LNCaP clone FGC (cell line): Measurements from ENCODE around the gene IGF2.

Experiments
- DNase-seq: peaks from one replicate; pipeline ENCODE4 v3.0.0-alpha.2; 2011; ENCODE audit warnings: low read depth
- H3K4me3 ChIP-seq: 2 replicates; pipeline ENCODE4 v1.5.1; 2011; ENCODE audit warnings: mild to moderate bottlenecking, low read depth, low read length, control low read depth
- CTCF ChIP-seq: IDR thresholded peaks from 2 replicates; pipeline ENCODE4 v1.5.1; 2012; ENCODE audit warnings: mild to moderate bottlenecking; ENCODE audit not compliant: control insufficient read depth, insufficient read depth; ENCODE audit errors: extremely low read depth

Gene IGF2

GRCh38 chr11:2164861-2165555 is 25.8 kb upstream of the IGF2 start:
- TF ChIP-seq CTCF, result no peak
- no peak for DNase-seq
- no peak overlapping the region for H3K4me3 ChIP-seq

- TF ChIP-seq CTCF, result no peak
- H3K4me3 ChIP-seq, result no peak overlapping the region
- no peak for DNase-seq
Observed at GRCh38 chr11:2164081-2164480, 24.9 kb upstream of the IGF2 start.

- no peak overlapping the region for H3K4me3 ChIP-seq
- TF ChIP-seq CTCF, result no peak
- DNase-seq, result no peak
Observed at GRCh38 chr11:2163428-2163978, 24.3 kb upstream of the IGF2 start.

GRCh38 chr11:2160736-2161259 is 21.6 kb upstream of the IGF2 start, which contains the start of gene INS:
Gene INS, minus strand, starts transcription at chr11:2161209. Its CDS starts 238 bp downstream, at chr11:2160971.
- no peak for TF ChIP-seq CTCF
- H3K4me3 ChIP-seq, result no peak within 1 kb of the TSS
- DNase-seq, result no peak

- DNase-seq, result no peak
- TF ChIP-seq CTCF, result no peak
Observed at GRCh38 chr11:2159536-2160413, 20.6 kb upstream of the IGF2 start.

GRCh38 chr11:2158966-2159365 is 19.8 kb upstream of the IGF2 start:
- DNase-seq, result no peak
- H3K4me3 ChIP-seq, result no peak overlapping the region
- no peak for TF ChIP-seq CTCF

More at GRCh38 chr11:2159536-2160413, 20.6 kb upstream of the IGF2 start:
- H3K4me3 ChIP-seq, result no peak overlapping the region
